Thyroid gland (tissue), 4 donors: Measurements from ENCODE around the gene CREB3. TPM values are rescaled to one million over a fixed set of nuclear protein-coding genes. Genes with fewer than 3 reads are reported as not detected.

Experiments used
- DNase-seq, 2 donors: peaks; one replicate each; pipeline ENCODE4 v3.0.0-alpha.2; 2019
- H3K27ac ChIP-seq, 3 donors: fragments of 200-600 bp; sonication (generic); 1 replicate in 2 of 3; 2 replicates in 1 of 3; pipeline ENCODE4 v1.5.1; 2016 to 2019; ENCODE audit warnings: mild to moderate bottlenecking in 1 of 3, moderate library complexity in 1 of 3
- H3K27me3 ChIP-seq: fragments of 200-600 bp; sonication (generic); one replicate; pipeline ENCODE4 v1.5.1; 2019
- H3K36me3 ChIP-seq, 2 donors: fragments of 200-600 bp; sonication (generic); one replicate each; pipeline ENCODE4 v1.5.1; 2016 to 2019
- H3K4me1 ChIP-seq, 2 donors: fragments of 200-600 bp; sonication (generic); one replicate each; pipeline ENCODE4 v1.5.1; 2017 to 2019
- H3K4me3 ChIP-seq, 3 donors: fragments of 200-600 bp; sonication (generic); replicated peaks in 1 of 3; 1 replicate in 2 of 3; 2 replicates in 1 of 3; pipeline ENCODE4 v1.5.1; 2016; ENCODE audit warnings: mild to moderate bottlenecking in 1 of 3
- H3K9me3 ChIP-seq: fragments of 200-600 bp; sonication (generic); one replicate; pipeline ENCODE4 v1.5.1; 2017
- POLR2A ChIP-seq, 2 donors: fragments of 450-650 bp; IDR thresholded peaks; one replicate each; pipeline ENCODE4 v1.6.1; 2017; ENCODE audit warnings: antibody characterized with exemption in 2 of 2, mild to moderate bottlenecking in 2 of 2, moderate library complexity in 1 of 2
- WGBS, 2 donors: methylation state at CpG; one replicate each; pipeline ENCODE4 v1.1.5; 2017; 5-methylcytosine and 5-hydroxymethylcytosine counted together
- intact Hi-C: fragments of 100-400 bp; cut with DNase I; formaldehyde crosslinking; loops from one replicate; pipeline ENCODE4 v1.15.1; 2023
- total RNA-seq, 4 donors: library from RNA; depleted of rRNA; stranded (reverse); fragments of >200 nt; gene quantifications; one replicate each; pipeline ENCODE4 v1.2.3, GENCODE V29; 2016
- TF ChIP-seq, protein P1 (sequence below), 6 experiments: fragments of 200-600 bp in 3 of 6; fragments of 450-650 bp in 3 of 6; sonication (generic) in 3 of 6; IDR thresholded peaks; one replicate each; pipeline ENCODE4 v1.5.1; 2016 to 2019; ENCODE audit warnings: antibody characterized with exemption in 6 of 6, mild to moderate bottlenecking in 2 of 6, inconsistent platforms in 1 of 6, moderate library complexity in 1 of 6

Gene CREB3
- total RNA-seq, 4 donors from 2014 or later = 44.9 to 73.0 (median 51.3) TPM

DNA sequence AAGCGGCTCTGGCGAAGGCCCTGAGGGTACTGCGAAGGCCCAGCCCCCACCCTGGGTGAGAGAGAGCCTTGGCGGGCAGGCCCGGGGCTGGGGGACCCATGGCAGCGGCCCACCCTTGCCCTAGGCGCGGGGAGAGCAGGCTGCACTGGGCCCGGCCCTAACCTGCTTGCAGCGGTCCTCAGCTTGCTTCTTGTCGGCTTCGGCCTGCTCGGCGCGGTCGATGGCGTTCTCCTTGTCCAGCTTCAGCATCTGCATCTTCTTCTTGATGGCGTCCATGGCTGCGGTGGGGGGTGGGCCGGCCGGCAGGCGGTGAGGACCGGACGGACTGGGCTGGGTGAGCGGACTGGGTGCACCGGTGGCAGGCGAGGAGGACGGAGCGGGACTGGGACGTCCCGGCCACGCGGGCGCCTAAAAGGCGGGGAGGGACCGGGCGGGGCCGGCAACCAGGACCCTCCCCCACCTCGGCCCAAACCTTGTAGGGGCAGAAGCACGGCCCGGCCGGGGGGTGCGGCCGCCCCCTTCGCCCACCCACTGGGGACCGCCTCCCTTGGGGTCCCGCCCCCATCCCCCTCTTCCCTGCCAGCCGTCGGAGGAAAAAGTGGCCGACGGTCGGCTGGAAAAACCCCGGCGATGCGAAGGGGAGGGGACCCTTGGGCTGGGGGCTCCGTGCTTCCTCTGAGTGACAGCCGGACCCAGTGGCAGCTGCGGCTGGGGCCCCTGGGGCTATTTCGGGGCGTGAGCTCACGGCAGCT is 42.7 kb upstream of the CREB3 start, which contains the start of gene TPM2:
TSS of gene TPM2 (minus strand) at position 384 of the 752 bp plus-strand sequence. CDS start at position 276, 108 bp downstream.
- H3K27me3 ChIP-seq = no peaks in the 10 kb centered on the region
- peaks cover 5 to 6% of the 10 kb centered on the region in 2 donors for H3K4me1 ChIP-seq
- no peak for TF ChIP-seq POLR2A (IDR thresholded peaks at IDR 0.05)
- TF ChIP-seq, protein P1, sequence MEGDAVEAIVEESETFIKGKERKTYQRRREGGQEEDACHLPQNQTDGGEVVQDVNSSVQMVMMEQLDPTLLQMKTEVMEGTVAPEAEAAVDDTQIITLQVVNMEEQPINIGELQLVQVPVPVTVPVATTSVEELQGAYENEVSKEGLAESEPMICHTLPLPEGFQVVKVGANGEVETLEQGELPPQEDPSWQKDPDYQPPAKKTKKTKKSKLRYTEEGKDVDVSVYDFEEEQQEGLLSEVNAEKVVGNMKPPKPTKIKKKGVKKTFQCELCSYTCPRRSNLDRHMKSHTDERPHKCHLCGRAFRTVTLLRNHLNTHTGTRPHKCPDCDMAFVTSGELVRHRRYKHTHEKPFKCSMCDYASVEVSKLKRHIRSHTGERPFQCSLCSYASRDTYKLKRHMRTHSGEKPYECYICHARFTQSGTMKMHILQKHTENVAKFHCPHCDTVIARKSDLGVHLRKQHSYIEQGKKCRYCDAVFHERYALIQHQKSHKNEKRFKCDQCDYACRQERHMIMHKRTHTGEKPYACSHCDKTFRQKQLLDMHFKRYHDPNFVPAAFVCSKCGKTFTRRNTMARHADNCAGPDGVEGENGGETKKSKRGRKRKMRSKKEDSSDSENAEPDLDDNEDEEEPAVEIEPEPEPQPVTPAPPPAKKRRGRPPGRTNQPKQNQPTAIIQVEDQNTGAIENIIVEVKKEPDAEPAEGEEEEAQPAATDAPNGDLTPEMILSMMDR (IDR thresholded peaks at IDR 0.05) = no peak
- H3K9me3 ChIP-seq = no peaks in the 10 kb centered on the region
- intact Hi-C loops = no loop called here
- WGBS, 2 donors = 39 to 42% methylated on average over 19 to 41 of the region's 61 CpGs
- DNase-seq = peak; percentile 28
- H3K27ac ChIP-seq = peak within 1 kb of the TSS; percentile 85 to 94 (median 87)
- H3K36me3 ChIP-seq = peaks cover 0 to 5% of the 10 kb centered on the region in 2 donors
- H3K4me3 ChIP-seq = peak within 1 kb of the TSS in 2 of 3 donors; percentile 78 to 92

DNA sequence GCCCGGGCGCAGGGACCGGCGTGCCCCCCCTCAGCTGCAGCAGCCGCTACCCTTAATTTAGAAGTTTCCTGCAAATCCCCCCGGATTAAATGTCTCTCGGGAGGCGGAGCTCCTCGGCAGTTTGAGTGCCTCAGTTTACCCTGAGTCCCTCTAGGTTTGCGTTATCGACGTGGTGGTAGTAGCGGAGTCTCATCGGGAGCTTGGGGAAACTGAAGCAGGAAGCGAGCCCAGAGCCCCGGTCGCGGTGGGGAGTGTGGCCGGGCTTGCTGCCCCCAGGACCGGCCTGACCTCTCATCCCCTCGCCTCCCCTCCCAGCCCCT is 42.2 kb upstream of the CREB3 start:
- intact Hi-C loops = no loop called here
- H3K9me3 ChIP-seq = no peaks in the 10 kb centered on the region
- H3K4me3 ChIP-seq = peak overlapping the region in 2 of 3 donors; percentile 55 to 78
- 0% methylated on average over 3 to 10 of the region's 21 CpGs for WGBS, 2 donors
- no peaks in the 10 kb centered on the region for H3K36me3 ChIP-seq
- no peak for TF ChIP-seq POLR2A (IDR thresholded peaks at IDR 0.05)
- TF ChIP-seq, protein P1 (IDR thresholded peaks at IDR 0.05) = no peak
- H3K4me1 ChIP-seq = peaks cover 5 to 6% of the 10 kb centered on the region in 2 donors
- no peaks in the 10 kb centered on the region for H3K27me3 ChIP-seq
- no peak for DNase-seq
- H3K27ac ChIP-seq = peak overlapping the region; percentile 85 to 94 (median 87)

DNA sequence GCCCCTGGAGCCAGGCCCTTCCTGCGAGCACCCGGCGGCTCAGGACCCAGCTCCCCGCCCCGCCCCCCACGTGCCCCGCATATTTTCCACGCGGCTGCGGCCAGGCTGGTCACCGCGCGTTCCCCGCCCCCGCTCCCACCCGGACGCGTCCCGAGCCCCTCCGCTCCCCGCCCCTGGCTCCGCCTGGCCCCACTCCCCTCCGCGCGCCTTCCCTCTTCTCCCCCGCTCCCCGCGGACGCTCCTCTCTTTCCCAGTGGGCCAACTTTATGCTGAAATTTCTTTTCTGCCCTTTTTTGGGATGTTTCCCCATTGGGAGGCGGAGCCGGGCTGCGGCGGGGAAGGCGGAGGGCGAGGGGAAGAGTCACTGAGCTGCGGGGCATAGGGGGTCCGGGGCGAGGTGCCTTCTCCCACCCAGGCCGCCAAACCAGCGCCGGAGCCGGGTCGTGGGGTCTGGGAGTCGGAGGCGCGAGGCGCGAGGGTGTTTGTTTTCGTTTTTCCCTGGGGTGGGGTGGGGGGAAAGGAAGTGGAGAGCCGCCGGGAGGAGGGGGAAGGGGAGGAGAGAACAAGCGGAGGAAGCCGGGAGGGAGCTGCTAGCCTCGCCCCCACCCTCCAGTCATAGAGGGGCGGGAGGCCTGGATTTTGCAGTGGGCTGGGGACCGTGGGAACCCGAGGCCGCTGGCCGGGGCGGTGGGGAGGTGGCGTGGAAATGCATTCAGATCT is 41.7 kb upstream of the CREB3 start:
- Histone ChIP-seq H3K36me3 (no peaks in the 10 kb centered on the region), H3K27me3 (no peaks in the 10 kb centered on the region), H3K9me3 (no peaks in the 10 kb centered on the region), H3K27ac (peak overlapping the region; percentile 85 to 94 (median 87)), H3K4me1 (peaks cover 5 to 7% of the 10 kb centered on the region in 2 donors), H3K4me3 (peak overlapping the region in 2 of 3 donors; percentile 78 to 92)
- 0 to 1% methylated on average over 25 to 37 of the region's 61 CpGs for WGBS, 2 donors
- DNase-seq = peak; percentile 64 to 75
- intact Hi-C loops = no loop called here
- TF ChIP-seq, protein P1 (IDR thresholded peaks at IDR 0.05) = no peak
- peak in 1 of 2 donors; percentile 44 for TF ChIP-seq POLR2A (IDR thresholded peaks at IDR 0.05)

DNA sequence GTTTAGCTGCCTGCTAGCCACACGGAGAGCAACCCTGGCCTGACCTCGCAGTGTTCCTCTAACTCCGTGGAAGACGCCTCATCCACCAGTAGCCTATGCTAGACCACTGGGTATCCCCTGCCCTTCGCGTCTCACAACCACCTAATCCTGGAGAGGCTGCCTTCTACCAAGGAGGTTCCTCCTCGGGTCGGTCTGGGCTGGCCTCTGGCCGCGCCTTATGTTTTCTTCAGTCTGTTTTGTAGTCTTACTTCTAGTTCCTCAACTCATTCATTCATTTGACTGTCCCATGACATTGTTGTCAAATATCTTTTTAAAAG is 41.2 kb upstream of the CREB3 start:
- no peak for TF ChIP-seq POLR2A (IDR thresholded peaks at IDR 0.05)
- TF ChIP-seq, protein P1 (IDR thresholded peaks at IDR 0.05) = no peak
- peaks cover 9 to 12% of the 10 kb centered on the region in 2 donors for H3K4me1 ChIP-seq
- H3K27me3 ChIP-seq = no peaks in the 10 kb centered on the region
- H3K4me3 ChIP-seq = peak overlapping the region in 2 of 3 donors; percentile 78 to 92
- intact Hi-C loops = no loop called here
- peak overlapping the region; percentile 85 to 94 (median 87) for H3K27ac ChIP-seq
- no peak for DNase-seq
- no peaks in the 10 kb centered on the region for H3K9me3 ChIP-seq
- H3K36me3 ChIP-seq = no peaks in the 10 kb centered on the region
- 32 to 39% methylated on average over 10 of the region's 10 CpGs for WGBS, 2 donors
